ENCODE results near the gene CSDE1.
A peak's percentile ranks its signal among the peaks of the same experiment; 100 is the strongest.
"Not testable (repeated sequence)": the region's sequence is repeated elsewhere in the genome, so short reads cannot be mapped to it uniquely, and the experiment has no call there.

CSDE1 gene

DNA sequence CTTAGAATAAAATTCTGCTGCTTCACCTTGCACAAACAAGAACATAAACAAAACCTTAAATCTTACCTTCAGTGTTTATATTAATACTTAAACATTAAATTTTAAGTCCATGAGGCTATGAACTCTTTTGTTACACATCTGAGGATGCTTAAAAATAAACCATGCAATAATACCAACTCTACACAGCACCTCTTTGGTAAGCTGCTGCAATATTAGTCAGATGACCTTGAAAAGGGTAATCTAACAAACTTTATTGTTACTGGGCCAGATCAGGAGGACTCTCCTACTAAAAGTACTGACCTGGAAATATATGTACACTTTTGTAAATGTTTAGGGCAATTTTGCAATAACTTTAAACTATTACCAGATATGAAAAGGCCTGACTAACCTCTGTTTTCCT, 21.9 kb upstream of the CSDE1 start:
- TF ChIP-seq, protein P1, sequence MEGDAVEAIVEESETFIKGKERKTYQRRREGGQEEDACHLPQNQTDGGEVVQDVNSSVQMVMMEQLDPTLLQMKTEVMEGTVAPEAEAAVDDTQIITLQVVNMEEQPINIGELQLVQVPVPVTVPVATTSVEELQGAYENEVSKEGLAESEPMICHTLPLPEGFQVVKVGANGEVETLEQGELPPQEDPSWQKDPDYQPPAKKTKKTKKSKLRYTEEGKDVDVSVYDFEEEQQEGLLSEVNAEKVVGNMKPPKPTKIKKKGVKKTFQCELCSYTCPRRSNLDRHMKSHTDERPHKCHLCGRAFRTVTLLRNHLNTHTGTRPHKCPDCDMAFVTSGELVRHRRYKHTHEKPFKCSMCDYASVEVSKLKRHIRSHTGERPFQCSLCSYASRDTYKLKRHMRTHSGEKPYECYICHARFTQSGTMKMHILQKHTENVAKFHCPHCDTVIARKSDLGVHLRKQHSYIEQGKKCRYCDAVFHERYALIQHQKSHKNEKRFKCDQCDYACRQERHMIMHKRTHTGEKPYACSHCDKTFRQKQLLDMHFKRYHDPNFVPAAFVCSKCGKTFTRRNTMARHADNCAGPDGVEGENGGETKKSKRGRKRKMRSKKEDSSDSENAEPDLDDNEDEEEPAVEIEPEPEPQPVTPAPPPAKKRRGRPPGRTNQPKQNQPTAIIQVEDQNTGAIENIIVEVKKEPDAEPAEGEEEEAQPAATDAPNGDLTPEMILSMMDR (IDR thresholded peaks at IDR 0.05; ENCODE audit: low read depth, low read length, missing control alignments), result no peak

GRCh38 chr1:114776726-114777125, 18.9 kb upstream of the CSDE1 start:
- not testable (repeated sequence) for H3K4me3 ChIP-seq (replicated peaks; ENCODE audit: low read depth, low read length); DNase-seq (ENCODE audit: extremely low read depth, low read depth)

More for the DNA sequence above, 21.9 kb upstream of the CSDE1 start:
- no peak for DNase-seq (ENCODE audit: extremely low read depth, low read depth)
- H3K4me3 ChIP-seq (replicated peaks; ENCODE audit: low read depth, low read length), result peak overlapping the region; percentile 92

DNA sequence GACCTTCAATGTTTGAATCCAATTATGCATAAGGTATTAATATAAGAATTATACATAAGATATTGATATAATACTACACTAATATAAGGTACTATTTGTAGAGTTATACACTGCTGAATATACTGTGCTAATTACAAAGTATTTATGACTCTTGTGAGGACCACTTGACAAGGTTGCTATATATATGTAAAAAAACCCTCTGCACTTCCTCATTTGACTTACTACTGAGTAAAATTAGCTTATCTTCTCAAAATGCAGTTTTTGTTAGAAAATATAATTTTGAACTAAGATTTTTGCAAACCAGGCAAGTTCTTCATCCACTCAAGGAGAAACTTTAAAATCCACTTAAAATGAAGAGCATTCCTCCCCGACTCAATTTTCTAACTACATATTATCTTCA, 14.2 kb upstream of the CSDE1 start:
- H3K4me3 ChIP-seq (replicated peaks; ENCODE audit: low read depth, low read length), result no peak overlapping the region
- TF ChIP-seq, protein P1 (IDR thresholded peaks at IDR 0.05; ENCODE audit: low read depth, low read length, missing control alignments), result no peak
- no peak for DNase-seq (ENCODE audit: extremely low read depth, low read depth)

DNA sequence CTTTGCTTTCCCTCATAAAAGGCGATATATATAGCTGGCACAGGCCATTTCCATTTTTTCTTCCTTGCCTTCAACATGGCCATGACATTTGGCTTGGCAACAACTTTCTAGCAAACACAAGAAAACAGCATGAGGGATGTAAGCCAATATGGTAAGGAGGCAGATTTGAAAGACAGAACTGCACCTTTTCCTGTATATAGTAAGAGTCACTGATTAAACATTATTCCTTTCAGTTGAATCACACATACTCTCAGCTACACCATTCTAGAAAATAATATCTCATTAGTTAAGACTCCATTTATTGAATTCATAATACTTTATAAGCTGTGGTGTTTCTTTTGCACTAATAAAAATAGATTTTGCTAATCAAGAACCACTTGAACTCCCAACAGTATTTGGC, 13.2 kb upstream of the CSDE1 start:
- no peak for DNase-seq (ENCODE audit: extremely low read depth, low read depth)
- H3K4me3 ChIP-seq (replicated peaks; ENCODE audit: low read depth, low read length), result no peak overlapping the region
- TF ChIP-seq, protein P1 (IDR thresholded peaks at IDR 0.05; ENCODE audit: low read depth, low read length, missing control alignments), result no peak

- DNase-seq (ENCODE audit: extremely low read depth, low read depth), result no peak
- TF ChIP-seq, protein P1 (IDR thresholded peaks at IDR 0.05; ENCODE audit: low read depth, low read length, missing control alignments), result no peak
- H3K4me3 ChIP-seq (replicated peaks; ENCODE audit: low read depth, low read length), result no peak overlapping the region
These were observed 6.9 kb upstream of the CSDE1 start for GRCh38 chr1:114764689-114765088.

- peak overlapping the region; percentile 98 for H3K4me3 ChIP-seq (replicated peaks; ENCODE audit: low read depth, low read length)
- peak; percentile 6 for DNase-seq (ENCODE audit: extremely low read depth, low read depth)
- TF ChIP-seq, protein P1 (IDR thresholded peaks at IDR 0.05; ENCODE audit: low read depth, low read length, missing control alignments), result no peak
These were observed 560 bp upstream of the CSDE1 start for GRCh38 chr1:114758256-114758832.

DNA sequence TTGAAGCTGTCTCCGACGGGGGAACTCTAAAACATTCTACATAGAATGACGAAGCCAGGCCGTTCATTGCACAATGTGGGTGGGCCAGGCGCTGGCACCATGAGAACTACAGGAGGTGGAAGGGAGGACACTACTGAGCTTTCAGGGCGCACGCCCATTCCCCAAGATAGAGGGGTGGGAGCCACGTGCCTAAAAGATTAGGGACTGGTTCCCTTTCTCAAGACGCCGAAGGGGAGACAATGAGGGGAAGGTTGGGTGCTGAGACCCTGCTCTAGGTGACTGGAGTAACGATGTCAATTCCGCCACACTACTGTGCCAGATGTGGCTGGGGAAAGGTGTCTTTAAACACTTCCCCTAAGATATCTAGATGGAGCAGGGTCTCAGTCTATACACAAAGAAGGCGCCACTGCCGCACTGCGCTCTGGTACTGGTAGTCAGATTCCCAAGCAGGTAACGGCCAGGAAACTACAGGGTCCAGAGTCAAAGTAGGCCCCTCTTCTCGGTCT, 782 bp downstream of the CSDE1 start:
- TF ChIP-seq, protein P1 (IDR thresholded peaks at IDR 0.05; ENCODE audit: low read depth, low read length, missing control alignments), result no peak
- peak overlapping the region; percentile 98 for H3K4me3 ChIP-seq (replicated peaks; ENCODE audit: low read depth, low read length)
- no peak for DNase-seq (ENCODE audit: extremely low read depth, low read depth)

Measured in HFF-Myc (cell line).